Measurements from ENCODE around the gene PTCH1.

PTCH1 gene

GRCh38 chr9:95505717-95506427, 10.9 kb downstream of the PTCH1 start:
- no peak for TF ChIP-seq CTCF (IDR thresholded peaks at IDR 0.05; ENCODE audit: low read depth, low read length)
- peak; percentile 48 to 83 for DNase-seq (ENCODE audit: low read depth in 2 of 2)
- peak overlapping the region; percentile 82 to 85 for H3K4me3 ChIP-seq (replicated peaks in 1 of 2; ENCODE audit: low read depth in 2 of 2, low read length in 2 of 2)

- peak overlapping the region; percentile 46 to 82 for H3K4me3 ChIP-seq (replicated peaks in 1 of 2; ENCODE audit: low read depth in 2 of 2, low read length in 2 of 2)
- DNase-seq (ENCODE audit: low read depth in 2 of 2), result no peak
These were observed 11.6 kb downstream of the PTCH1 start for GRCh38 chr9:95505072-95505716.

GRCh38 chr9:95504053-95504963, 12.5 kb downstream of the PTCH1 start:
- peak; percentile 51 to 74 for DNase-seq (ENCODE audit: low read depth in 2 of 2)
- no peak for TF ChIP-seq CTCF (IDR thresholded peaks at IDR 0.05; ENCODE audit: low read depth, low read length)
- no peak overlapping the region for H3K4me3 ChIP-seq (replicated peaks in 1 of 2; ENCODE audit: low read depth in 2 of 2, low read length in 2 of 2)

More at GRCh38 chr9:95505072-95505716, 11.6 kb downstream of the PTCH1 start:
- no peak for TF ChIP-seq CTCF (IDR thresholded peaks at IDR 0.05; ENCODE audit: low read depth, low read length)

- DNase-seq (ENCODE audit: low read depth in 2 of 2), result no peak
- no peak overlapping the region for H3K4me3 ChIP-seq (replicated peaks in 1 of 2; ENCODE audit: low read depth in 2 of 2, low read length in 2 of 2)
- no peak for TF ChIP-seq CTCF (IDR thresholded peaks at IDR 0.05; ENCODE audit: low read depth, low read length)
These were observed 13.4 kb downstream of the PTCH1 start for GRCh38 chr9:95503369-95503768.

- no peak for TF ChIP-seq CTCF (IDR thresholded peaks at IDR 0.05; ENCODE audit: low read depth, low read length)
- DNase-seq (ENCODE audit: low read depth in 2 of 2), result no peak
- H3K4me3 ChIP-seq (replicated peaks in 1 of 2; ENCODE audit: low read depth in 2 of 2, low read length in 2 of 2), result no peak overlapping the region
These were observed 14.5 kb downstream of the PTCH1 start for GRCh38 chr9:95502248-95502647.

- H3K4me3 ChIP-seq (replicated peaks in 1 of 2; ENCODE audit: low read depth in 2 of 2, low read length in 2 of 2), result no peak overlapping the region
- no peak for DNase-seq (ENCODE audit: low read depth in 2 of 2)
- TF ChIP-seq CTCF (IDR thresholded peaks at IDR 0.05; ENCODE audit: low read depth, low read length), result no peak
These were observed 16.9 kb downstream of the PTCH1 start for GRCh38 chr9:95499847-95500246.
